ENCODE results near the gene P4HA3. TPM values are rescaled to one million over a fixed set of nuclear protein-coding genes. Genes with fewer than 3 reads are reported as not detected.

Gene P4HA3
- total and polyA plus RNA-seq, 2 donors: 1.0 to 5.1 TPM

DNA sequence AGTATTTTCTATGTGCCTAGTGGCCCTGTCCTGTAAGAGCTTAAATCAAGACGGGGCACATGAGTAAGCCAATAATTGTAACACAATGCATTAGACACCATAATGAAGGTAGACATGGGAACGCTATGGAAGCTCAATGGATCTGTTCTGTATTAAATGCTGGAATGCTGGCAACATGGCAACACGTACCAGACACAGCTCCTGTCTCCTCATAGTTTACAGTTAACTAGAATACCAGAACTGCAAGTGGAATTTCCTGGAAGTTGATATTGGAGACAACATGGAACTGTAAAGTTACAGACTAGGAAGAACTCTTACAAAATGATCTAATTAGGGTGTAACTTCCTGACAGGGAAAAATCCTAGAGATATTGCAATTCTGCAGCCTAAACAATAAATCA, 12.4 kb downstream of the P4HA3 start:
- no peak for DNase-seq (ENCODE audit: extremely low spot score)
- Histone ChIP-seq H3K4me3 (ENCODE audit: low read depth, low read length) (no peak overlapping the region), H3K27ac (ENCODE audit: low read depth) (no peak overlapping the region), H3K4me1 (ENCODE audit: insufficient read depth) (no peaks in the 10 kb centered on the region), H3K36me3 (ENCODE audit: insufficient read depth) (no peaks in the 10 kb centered on the region)
- 74% methylated on average over 3 of the region's 3 CpGs for WGBS

DNA sequence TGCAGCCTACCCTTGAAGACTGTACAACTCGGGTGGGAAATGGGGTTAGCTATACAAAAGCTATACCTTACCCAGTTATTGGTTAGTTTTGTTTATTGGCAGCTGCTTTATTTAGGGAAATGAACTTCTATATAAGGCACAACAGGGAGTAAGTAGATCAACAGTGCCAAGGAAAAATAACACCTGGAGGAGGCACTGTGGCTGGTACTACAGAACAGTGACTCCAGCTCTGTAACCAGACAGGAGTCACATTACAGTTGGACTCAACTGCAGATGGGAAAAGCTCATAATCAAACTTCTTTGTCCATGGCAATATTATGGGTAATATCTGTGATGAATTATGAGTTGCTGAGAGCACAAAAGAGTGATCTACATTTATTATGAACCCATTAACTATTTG, 14.0 kb downstream of the P4HA3 start:
- Histone ChIP-seq H3K36me3 (ENCODE audit: insufficient read depth) (no peaks in the 10 kb centered on the region), H3K4me3 (ENCODE audit: low read depth, low read length) (no peak overlapping the region), H3K4me1 (ENCODE audit: insufficient read depth) (no peaks in the 10 kb centered on the region), H3K27ac (ENCODE audit: low read depth) (no peak overlapping the region)
- 78% methylated on average over 1 of the region's 1 CpG for WGBS
- DNase-seq (ENCODE audit: extremely low spot score): no peak

DNA sequence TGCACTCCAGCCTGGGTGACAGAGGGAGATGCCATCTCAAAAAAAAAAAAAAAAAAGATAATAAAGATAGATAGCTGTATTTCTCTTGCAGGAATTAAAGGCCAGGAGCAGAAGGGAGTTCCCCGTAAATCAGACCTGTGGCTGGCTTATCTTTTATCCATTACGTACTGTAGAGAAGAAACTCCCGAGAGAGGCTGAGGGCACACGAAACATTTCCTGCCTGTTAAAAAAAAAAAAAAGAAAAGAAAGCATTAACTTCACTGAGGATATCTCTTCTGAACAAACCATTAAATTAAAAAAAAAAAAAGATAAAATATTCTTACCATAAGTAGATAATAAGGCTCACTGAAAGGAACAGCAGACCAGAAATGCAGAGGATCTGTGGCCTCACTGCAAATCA, 22.5 kb downstream of the P4HA3 start:
- H3K4me1 ChIP-seq (ENCODE audit: insufficient read depth): no peaks in the 10 kb centered on the region
- no peaks in the 10 kb centered on the region for H3K36me3 ChIP-seq (ENCODE audit: insufficient read depth)
- no peak overlapping the region for H3K4me3 ChIP-seq (ENCODE audit: low read depth, low read length)
- H3K27ac ChIP-seq (ENCODE audit: low read depth): no peak overlapping the region
- DNase-seq (ENCODE audit: extremely low spot score): no peak
- WGBS: 28% methylated on average over 4 of the region's 4 CpGs

DNA sequence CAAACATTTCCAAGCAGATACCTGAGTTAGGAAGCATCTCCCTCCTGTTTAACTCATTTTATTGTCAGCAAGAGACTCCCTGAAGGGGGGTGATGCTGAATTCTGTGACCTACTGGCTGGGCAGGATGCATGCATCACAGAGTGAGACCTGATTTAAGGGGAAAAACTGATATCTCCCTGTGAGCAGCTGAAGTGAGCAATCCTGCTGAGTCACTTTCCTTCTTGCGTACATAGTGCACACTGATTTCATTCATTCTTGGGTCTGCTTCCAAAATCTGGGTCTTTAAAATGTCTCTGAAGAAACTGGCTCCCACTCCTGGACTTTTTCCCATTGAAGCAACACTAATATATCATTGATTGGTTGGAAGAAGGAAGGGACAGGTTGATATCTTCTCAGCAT, 23.3 kb downstream of the P4HA3 start:
- WGBS: 15% methylated on average over 1 of the region's 1 CpG
- no peaks in the 10 kb centered on the region for H3K4me1 ChIP-seq (ENCODE audit: insufficient read depth)
- no peak overlapping the region for H3K4me3 ChIP-seq (ENCODE audit: low read depth, low read length)
- H3K36me3 ChIP-seq (ENCODE audit: insufficient read depth): no peaks in the 10 kb centered on the region
- no peak overlapping the region for H3K27ac ChIP-seq (ENCODE audit: low read depth)
- DNase-seq (ENCODE audit: extremely low spot score): no peak

- 78% methylated on average over 2 of the region's 2 CpGs for WGBS
- DNase-seq (ENCODE audit: extremely low spot score): no peak
Observed at GRCh38 chr11:74284466-74284865, 27.0 kb downstream of the P4HA3 start.

DNA sequence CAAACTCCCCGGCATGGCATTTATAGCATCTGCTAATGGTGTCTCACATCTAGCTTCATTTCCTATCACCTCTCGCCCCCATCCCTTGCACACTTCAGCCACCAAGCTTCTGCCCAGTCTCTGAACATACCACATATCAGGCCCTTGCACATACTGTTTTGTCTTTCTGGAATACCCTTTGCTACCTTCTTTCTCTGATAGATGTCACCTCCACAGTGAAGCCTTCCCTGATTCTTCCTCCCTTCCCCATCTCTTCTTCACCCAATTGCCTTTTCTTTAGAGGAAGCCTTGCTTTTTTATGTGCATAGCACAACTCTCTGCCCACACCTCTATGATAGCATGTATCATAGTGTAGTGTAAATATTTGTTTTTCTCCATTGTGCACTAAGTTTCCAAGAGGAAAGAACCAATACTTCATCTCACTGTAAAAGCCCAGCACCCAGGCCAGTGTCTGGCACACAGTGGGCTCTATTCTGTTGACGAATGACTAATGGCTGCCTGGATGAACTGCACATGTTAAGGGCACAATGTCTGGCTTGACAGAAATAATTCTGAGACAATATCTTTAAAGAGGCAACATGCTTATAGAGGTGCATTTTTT, 27.8 kb downstream of the P4HA3 start:
- no peak for DNase-seq (ENCODE audit: extremely low spot score)
- WGBS: 59% methylated on average over 3 of the region's 3 CpGs
- H3K36me3 ChIP-seq (ENCODE audit: insufficient read depth): no peaks in the 10 kb centered on the region
- no peak overlapping the region for H3K27ac ChIP-seq (ENCODE audit: low read depth)
- no peaks in the 10 kb centered on the region for H3K4me1 ChIP-seq (ENCODE audit: insufficient read depth)
- no peak overlapping the region for H3K4me3 ChIP-seq (ENCODE audit: low read depth, low read length)

More at GRCh38 chr11:74284466-74284865, 27.0 kb downstream of the P4HA3 start:
- no peaks in the 10 kb centered on the region for H3K36me3 ChIP-seq (ENCODE audit: insufficient read depth)
- no peak overlapping the region for H3K4me3 ChIP-seq (ENCODE audit: low read depth, low read length)
- no peaks in the 10 kb centered on the region for H3K4me1 ChIP-seq (ENCODE audit: insufficient read depth)
- H3K27ac ChIP-seq (ENCODE audit: low read depth): no peak overlapping the region

DNA sequence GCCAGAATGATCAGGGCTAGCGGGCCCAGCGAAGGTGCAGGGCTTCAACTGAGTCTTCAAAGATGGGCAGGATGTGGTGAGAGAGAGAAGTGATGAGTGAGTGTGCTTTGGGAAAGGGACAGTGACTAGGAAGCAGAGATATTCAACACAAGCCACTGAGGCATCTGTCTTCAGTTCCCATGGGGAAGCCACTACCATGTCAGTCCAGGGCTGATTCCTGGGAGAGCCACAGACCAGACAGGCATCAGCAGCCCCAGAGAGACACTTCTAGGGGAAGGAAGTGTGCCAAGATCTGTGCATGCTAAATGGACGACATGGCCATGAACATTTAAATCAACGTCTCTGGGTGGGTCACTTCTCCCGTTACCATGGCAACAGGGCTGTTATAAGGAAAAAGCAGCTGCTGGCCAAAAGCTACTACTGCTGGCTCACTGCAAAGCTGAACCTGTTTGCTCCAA, 28.5 kb downstream of the P4HA3 start:
- no peaks in the 10 kb centered on the region for H3K36me3 ChIP-seq (ENCODE audit: insufficient read depth)
- DNase-seq (ENCODE audit: extremely low spot score): no peak
- 59% methylated on average over 5 of the region's 5 CpGs for WGBS
- H3K4me3 ChIP-seq (ENCODE audit: low read depth, low read length): no peak overlapping the region
- no peak overlapping the region for H3K27ac ChIP-seq (ENCODE audit: low read depth)
- H3K4me1 ChIP-seq (ENCODE audit: insufficient read depth): no peaks in the 10 kb centered on the region

GRCh38 chr11:74282421-74282820, 29.0 kb downstream of the P4HA3 start:
- Histone ChIP-seq H3K36me3 (ENCODE audit: insufficient read depth) (no peaks in the 10 kb centered on the region), H3K4me3 (ENCODE audit: low read depth, low read length) (no peak overlapping the region), H3K4me1 (ENCODE audit: insufficient read depth) (no peaks in the 10 kb centered on the region), H3K27ac (ENCODE audit: low read depth) (no peak overlapping the region)
- DNase-seq (ENCODE audit: extremely low spot score): no peak
- WGBS: 72% methylated on average over 3 of the region's 3 CpGs

DNA sequence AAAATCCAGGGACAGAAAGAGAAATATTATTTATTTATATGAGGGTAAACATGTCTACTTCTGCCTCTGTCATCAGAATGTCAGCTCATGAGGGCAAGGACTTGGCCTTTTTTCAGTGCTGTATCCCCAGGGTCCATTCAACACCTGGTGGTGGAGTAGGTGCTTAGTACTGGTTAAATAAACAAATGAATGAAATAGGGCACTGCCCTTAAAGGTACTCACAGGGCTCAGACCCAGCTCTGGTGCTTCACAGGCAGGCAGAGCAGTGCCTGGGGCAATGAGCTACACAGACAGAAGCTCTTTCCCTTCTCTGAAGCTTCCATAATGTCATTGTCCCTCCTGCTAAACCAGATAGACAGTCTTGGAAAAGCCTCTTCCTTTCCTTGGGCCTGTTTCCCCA, 30.9 kb downstream of the P4HA3 start:
- Histone ChIP-seq H3K36me3 (ENCODE audit: insufficient read depth) (no peaks in the 10 kb centered on the region), H3K4me3 (ENCODE audit: low read depth, low read length) (no peak overlapping the region), H3K4me1 (ENCODE audit: insufficient read depth) (no peaks in the 10 kb centered on the region), H3K27ac (ENCODE audit: low read depth) (no peak overlapping the region)
- DNase-seq (ENCODE audit: extremely low spot score): no peak

- 66% methylated on average over 5 of the region's 5 CpGs for WGBS
- DNase-seq (ENCODE audit: extremely low spot score): no peak
- H3K27ac ChIP-seq (ENCODE audit: low read depth): peak overlapping the region; percentile 59
- H3K36me3 ChIP-seq (ENCODE audit: insufficient read depth): no peaks in the 10 kb centered on the region
- H3K4me3 ChIP-seq (ENCODE audit: low read depth, low read length): no peak overlapping the region
- H3K4me1 ChIP-seq (ENCODE audit: insufficient read depth): no peaks in the 10 kb centered on the region
Observed at GRCh38 chr11:74279256-74279655, 32.2 kb downstream of the P4HA3 start.

DNA sequence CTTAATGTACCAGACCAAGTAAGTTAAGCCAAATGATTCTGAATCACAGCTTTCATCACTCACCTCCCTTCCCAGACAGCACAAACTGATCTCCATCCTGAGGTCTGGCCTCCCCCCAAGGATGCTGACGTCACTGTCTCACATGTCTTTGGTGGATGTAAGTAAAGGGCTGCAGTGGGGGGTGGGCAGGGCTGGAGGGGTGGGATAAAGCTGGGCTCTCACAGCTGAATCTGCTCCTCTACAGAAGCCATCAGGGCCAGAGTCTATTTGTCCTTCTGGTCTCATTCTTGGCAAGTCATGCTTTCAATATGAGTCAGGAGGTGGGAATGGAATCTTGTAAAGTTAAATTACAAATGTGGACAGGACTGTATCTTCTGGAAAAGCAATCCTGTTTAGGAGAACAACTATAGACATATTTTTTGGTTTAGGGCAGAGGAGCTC, 32.7 kb downstream of the P4HA3 start:
- 29% methylated on average over 1 of the region's 1 CpG for WGBS
- Histone ChIP-seq H3K4me3 (ENCODE audit: low read depth, low read length) (no peak overlapping the region), H3K4me1 (ENCODE audit: insufficient read depth) (no peaks in the 10 kb centered on the region), H3K36me3 (ENCODE audit: insufficient read depth) (no peaks in the 10 kb centered on the region), H3K27ac (ENCODE audit: low read depth) (no peak overlapping the region)
- no peak for DNase-seq (ENCODE audit: extremely low spot score)

DNA sequence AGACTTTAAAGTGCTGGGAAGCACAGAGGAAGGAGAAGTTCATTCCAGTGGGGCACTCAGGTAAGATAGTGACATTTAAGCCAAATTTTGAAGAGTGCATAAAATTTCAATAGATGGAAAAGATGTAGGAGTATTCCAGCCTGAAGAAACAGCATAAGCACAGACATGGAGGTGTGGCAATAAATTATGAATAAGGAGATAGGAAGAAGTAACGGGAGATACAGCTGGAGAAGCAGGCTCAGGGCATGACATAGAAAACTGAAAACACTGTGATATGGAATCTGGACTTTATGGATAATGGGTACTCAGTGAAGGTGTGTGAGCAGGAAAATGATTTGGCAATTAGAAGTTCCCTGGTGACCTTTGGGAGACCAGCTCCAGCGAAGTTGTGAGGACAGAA, 33.3 kb downstream of the P4HA3 start:
- Histone ChIP-seq H3K27ac (ENCODE audit: low read depth) (no peak overlapping the region), H3K4me1 (ENCODE audit: insufficient read depth) (no peaks in the 10 kb centered on the region)

GRCh38 chr11:74276581-74276980, 34.9 kb downstream of the P4HA3 start:
- H3K4me3 ChIP-seq (ENCODE audit: low read depth, low read length): no peak overlapping the region
- DNase-seq (ENCODE audit: extremely low spot score): no peak
- WGBS: 89% methylated on average over 2 of the region's 2 CpGs
- H3K27ac ChIP-seq (ENCODE audit: low read depth): no peak overlapping the region
- no peaks in the 10 kb centered on the region for H3K4me1 ChIP-seq (ENCODE audit: insufficient read depth)
- H3K36me3 ChIP-seq (ENCODE audit: insufficient read depth): no peaks in the 10 kb centered on the region

More for the DNA sequence above, 33.3 kb downstream of the P4HA3 start:
- 80% methylated on average over 2 of the region's 2 CpGs for WGBS
- H3K36me3 ChIP-seq (ENCODE audit: insufficient read depth): no peaks in the 10 kb centered on the region
- no peak for DNase-seq (ENCODE audit: extremely low spot score)
- no peak overlapping the region for H3K4me3 ChIP-seq (ENCODE audit: low read depth, low read length)

DNA sequence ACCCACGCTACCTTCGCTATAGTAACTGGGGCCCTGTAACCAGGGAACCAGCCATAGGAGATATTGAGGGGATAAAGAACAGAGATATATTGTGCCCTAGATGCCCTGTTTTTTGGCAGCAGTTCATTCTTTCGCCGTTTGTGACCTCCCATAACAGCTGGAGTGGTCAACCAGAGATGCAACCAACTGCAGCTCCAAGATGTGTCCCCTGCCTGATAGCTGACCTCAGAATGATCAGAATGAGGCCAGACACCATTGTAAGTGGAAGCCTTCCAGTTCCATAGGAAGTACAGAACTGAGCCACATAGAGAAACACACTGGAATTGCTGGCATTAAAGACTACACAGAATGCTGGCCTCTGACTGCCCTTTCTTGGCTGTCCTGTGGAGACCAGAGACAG, 39.2 kb downstream of the P4HA3 start:
- 74% methylated on average over 4 of the region's 4 CpGs for WGBS
- DNase-seq (ENCODE audit: extremely low spot score): no peak
- no peak overlapping the region for H3K27ac ChIP-seq (ENCODE audit: low read depth)
- no peaks in the 10 kb centered on the region for H3K4me1 ChIP-seq (ENCODE audit: insufficient read depth)
- H3K36me3 ChIP-seq (ENCODE audit: insufficient read depth): no peaks in the 10 kb centered on the region
- H3K4me3 ChIP-seq (ENCODE audit: low read depth, low read length): no peak overlapping the region

Measured in urinary bladder (tissue), 4 donors.